ENCODE measurements around the gene PDZRN3.
"Not testable (repeated sequence)": the region's sequence is repeated elsewhere in the genome, so short reads cannot be mapped to it uniquely, and the experiment has no call there.

The PDZRN3 gene

DNA sequence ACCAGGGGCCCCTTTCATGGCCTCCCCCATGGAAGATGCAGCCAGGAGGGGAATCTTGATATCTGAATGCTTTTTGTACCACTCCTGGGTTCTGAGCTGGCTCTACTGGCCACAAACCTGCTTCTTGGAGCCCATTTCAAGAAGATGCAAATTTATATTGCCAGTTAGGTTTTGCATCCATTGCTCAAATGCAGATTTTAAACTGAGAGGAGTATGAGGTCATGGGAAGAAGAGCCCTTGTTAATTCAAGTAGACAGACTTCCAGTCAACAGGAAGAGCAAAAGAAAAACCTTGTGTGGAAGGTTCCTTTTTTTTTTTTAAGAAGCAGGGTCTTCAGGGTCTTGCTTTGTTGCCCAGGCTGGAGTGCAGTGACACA lies 133.5 kb downstream of the PDZRN3 start:
- no peak for DNase-seq (ENCODE audit: low spot score)

DNA sequence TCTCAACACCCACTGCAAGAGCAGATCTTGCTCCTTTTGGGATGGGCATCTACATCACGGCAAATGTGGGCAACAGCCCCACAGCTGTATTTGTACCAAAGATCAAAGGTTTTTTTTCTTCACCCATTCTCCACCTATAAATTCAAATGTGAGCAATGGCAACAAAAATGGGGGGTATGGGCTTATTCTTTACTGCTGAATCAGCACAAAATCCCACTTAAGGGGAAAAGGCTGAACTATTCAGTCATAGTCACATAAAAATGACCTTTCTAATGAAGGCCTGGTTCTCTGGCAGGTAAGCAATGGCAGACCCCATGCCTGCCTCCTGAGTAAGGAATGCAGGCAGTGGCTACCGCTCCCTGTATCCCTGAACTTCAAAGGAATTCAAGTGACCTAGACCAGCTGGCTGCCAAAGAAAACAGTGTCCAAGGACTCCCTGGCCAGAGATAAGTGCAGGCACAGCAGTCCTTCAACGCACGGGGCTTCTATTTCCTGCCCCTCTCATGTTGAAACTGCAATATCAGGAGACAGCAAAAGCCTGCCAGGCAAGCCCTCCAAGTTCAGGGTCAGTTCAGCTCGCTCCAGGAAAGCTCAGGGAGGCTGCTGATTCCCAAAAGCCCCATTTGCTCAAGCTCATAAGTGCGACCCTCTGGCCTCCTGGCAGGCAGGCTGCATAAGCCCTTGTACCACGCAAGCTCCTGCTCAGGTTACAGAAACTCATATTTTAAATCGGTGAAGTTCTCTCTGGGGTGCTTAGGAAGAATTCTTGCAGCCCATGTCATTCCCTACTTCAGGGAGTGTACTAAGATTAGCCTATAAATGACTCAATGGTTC lies 134.1 kb downstream of the PDZRN3 start:
- no peak for DNase-seq (ENCODE audit: low spot score)

DNA sequence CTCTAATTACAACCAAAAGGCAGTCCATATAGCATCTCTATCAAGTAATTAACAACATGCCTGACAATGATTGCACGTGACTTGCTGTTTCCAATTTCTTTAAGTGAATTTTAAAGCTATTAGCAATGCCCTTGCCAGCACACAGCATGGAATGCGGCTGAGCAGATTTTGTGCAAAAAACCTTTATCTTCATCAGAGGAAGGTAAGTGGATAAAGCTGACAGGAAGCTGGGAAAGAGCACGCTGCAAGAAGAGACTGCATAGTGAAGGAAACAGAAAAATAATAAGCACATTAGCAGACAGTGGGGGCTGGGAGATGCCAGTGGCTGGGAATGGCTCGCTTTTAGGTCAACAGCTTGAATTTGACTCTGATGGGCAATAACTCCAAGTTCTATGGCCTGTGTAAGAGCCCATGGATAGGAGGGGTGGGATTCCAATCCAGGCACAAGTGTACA lies 138.8 kb downstream of the PDZRN3 start:
- DNase-seq (ENCODE audit: low spot score), result no peak

GRCh38 chr3:73484656-73485248 lies 140.0 kb downstream of the PDZRN3 start:
- no peak for DNase-seq (ENCODE audit: low spot score)

DNA sequence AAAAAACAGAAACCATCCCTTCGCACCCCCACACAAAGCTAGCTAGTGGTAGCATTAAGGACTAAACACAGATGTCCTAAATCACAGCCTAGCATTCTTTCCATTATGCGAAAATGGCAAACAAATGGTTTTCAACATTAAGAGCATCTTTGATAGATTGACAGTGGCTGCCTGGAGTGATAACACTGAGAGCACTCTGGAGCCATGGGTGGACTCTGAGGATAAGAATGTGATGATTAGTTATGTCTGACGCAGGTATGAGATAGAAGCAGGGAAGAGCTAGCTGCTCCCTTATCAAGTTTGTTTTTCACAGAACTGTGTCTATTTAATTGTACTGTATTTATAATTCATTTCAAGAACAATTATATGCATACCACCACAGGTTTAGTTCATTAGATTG lies 142.9 kb downstream of the PDZRN3 start:
- no peak for DNase-seq (ENCODE audit: low spot score)

GRCh38 chr3:73480187-73480672 lies 144.5 kb downstream of the PDZRN3 start:
- DNase-seq (ENCODE audit: low spot score), result no peak

GRCh38 chr3:73479325-73479724 lies 145.4 kb downstream of the PDZRN3 start:
- DNase-seq (ENCODE audit: low spot score), result no peak

- no peak for DNase-seq (ENCODE audit: low spot score)
Observed at GRCh38 chr3:73478858-73479257, 145.9 kb downstream of the PDZRN3 start.

DNA sequence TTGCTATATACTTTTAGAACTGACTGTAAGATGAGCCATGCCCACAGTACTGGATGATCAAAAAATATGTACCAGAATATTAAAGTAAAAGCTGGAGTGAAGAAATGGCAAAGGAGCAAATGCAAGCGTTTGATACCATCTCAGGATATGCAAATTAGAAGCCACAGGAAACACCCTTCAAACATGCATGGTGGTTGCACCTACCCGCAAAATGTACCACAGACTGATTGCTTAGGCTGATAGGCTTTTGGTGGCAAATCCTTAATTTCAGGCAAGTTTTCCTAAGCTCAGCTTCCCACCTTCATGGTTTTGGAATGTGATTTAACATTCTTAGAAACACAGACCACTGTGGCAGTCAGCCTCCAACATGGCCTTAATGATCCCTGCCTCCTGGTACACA lies 149.0 kb downstream of the PDZRN3 start:
- DNase-seq (ENCODE audit: low spot score), result no peak

- DNase-seq (ENCODE audit: low spot score), result no peak
Observed at GRCh38 chr3:73475175-73475574, 149.6 kb downstream of the PDZRN3 start.

DNA sequence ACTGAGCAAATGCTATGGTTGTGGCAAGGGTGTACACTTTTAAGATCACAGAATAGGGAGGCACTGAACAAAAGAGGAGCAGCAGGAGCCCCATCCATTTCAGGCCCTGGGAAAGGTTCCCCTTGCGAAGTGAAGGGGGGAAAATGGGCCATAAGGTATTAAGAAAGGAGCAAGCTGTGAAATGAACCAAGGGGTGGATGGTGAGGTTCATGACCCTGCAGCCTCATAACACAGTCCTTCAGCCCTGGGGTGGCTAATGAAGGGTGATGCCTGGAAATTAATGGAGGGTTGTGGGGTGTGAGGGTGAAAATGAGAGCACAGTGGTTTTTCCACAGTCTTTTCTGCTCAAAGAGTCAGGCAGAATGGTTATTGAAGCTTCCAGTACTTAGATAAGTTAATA lies 150.1 kb downstream of the PDZRN3 start:
- no peak for DNase-seq (ENCODE audit: low spot score)

- no peak for DNase-seq (ENCODE audit: low spot score)
Observed at GRCh38 chr3:73473898-73474416, 150.8 kb downstream of the PDZRN3 start.

GRCh38 chr3:73473181-73473897 lies 151.4 kb downstream of the PDZRN3 start:
- no peak for DNase-seq (ENCODE audit: low spot score)

GRCh38 chr3:73471986-73472787 lies 152.6 kb downstream of the PDZRN3 start:
- no peak for DNase-seq (ENCODE audit: low spot score)

DNA sequence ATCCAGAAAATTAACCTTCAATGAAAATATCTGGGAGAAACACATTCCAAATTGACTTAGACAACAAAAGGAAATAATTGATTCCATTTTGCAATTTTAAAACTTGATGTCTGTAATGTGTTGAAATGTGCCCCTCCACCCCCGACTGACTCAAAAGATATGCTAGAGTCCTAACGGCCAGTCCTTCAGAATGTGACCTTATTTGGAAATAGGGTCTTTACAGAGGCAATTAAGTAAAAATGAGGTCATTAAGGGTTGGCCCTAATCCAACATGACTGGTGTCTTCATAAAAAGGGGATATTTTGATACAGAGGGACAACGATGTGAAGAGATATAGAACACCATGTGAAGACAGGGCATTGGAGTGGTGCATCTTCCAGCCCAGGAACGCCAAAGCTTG lies 153.9 kb downstream of the PDZRN3 start:
- no peak for DNase-seq (ENCODE audit: low spot score)

GRCh38 chr3:73469331-73469730 lies 155.4 kb downstream of the PDZRN3 start:
- DNase-seq (ENCODE audit: low spot score), result no peak

GRCh38 chr3:73467211-73467610 lies 157.5 kb downstream of the PDZRN3 start:
- no peak for DNase-seq (ENCODE audit: low spot score)

- DNase-seq (ENCODE audit: low spot score), result no peak
Observed at GRCh38 chr3:73465926-73466325, 158.8 kb downstream of the PDZRN3 start.

- not testable (repeated sequence) for DNase-seq (ENCODE audit: low spot score)
Observed at GRCh38 chr3:73464126-73464525, 160.6 kb downstream of the PDZRN3 start.

GRCh38 chr3:73461547-73461946 lies 163.2 kb downstream of the PDZRN3 start:
- DNase-seq (ENCODE audit: low spot score), result no peak

- no peak for DNase-seq (ENCODE audit: low spot score)
Observed at GRCh38 chr3:73459711-73460110, 165.0 kb downstream of the PDZRN3 start.

DNA sequence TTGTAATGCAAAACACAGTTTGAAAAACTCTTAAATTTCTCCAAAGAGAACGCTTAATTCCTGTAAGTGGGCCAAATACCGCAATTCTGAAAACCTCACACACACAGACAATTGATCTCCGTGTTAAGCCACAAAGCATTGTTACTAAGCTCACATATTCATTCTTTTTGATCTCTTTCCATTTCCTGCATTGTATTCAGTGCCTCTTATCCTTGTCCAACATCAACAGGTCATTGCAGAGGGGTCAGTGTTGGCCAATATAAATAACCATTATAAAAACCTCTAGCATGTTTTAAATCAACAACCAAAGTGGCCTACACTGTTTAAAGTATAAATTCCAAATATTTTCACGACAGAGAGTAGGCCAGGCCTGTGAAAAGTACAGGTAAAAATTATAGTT lies 171.1 kb downstream of the PDZRN3 start:
- no peak for DNase-seq (ENCODE audit: low spot score)

Measured in Ammon's horn (tissue), 1 donor.